ENCODE data around the gene LEUTX. TPM values are rescaled to one million over a fixed set of nuclear protein-coding genes. Genes with fewer than 3 reads are reported as not detected.

Gene LEUTX, protein sequence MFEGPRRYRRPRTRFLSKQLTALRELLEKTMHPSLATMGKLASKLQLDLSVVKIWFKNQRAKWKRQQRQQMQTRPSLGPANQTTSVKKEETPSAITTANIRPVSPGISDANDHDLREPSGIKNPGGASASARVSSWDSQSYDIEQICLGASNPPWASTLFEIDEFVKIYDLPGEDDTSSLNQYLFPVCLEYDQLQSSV
- total RNA-seq = not detected in 2 replicates

DNA sequence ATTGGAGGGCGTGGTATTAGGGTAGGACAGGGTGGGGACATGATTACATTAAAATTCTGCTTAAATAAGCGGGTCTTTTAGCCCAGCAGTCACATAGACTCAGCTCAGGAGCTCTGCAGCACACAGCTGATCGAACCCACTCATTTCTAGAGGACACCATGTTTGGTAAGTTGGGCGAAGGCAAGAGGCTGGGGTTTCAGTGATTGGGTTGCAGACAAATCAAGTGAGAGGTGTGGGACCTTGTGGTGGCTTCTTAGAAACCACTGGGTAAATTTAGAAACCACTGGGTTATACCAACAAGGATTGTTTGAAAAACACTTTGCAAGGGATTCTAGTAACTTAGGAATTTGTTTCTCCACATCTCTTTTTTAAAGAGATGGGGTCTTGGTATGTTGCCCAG lies at the start of gene LEUTX:
LEUTX (plus strand) TSS at position 92 of the 400 bp plus-strand sequence; CDS start at position 159, 67 bp downstream.

DNA sequence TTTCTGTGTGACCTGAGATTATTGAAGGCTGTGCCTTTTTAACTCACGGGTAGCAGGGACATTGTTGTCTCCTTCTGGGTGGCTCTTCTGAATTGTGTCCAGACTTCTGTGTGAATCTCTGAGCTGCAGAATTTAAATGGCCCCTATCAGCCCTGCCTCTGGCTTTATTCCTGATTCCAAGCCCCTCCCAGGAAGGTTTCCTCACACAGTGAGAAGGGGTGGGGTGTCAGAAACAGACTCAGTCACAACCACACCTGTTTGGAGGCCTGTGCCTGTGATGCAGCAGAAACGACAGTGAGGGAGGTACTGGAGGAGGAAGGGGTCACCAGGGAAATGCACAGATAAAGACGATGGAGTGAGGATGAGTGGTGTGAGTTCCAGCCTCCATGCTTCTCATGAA lies 40.8 kb upstream of the LEUTX start, which contains the start of gene CLC:
CLC (minus strand) TSS at position 139 of the 400 bp plus-strand sequence; CDS start at position 62, 77 bp downstream.

DNA sequence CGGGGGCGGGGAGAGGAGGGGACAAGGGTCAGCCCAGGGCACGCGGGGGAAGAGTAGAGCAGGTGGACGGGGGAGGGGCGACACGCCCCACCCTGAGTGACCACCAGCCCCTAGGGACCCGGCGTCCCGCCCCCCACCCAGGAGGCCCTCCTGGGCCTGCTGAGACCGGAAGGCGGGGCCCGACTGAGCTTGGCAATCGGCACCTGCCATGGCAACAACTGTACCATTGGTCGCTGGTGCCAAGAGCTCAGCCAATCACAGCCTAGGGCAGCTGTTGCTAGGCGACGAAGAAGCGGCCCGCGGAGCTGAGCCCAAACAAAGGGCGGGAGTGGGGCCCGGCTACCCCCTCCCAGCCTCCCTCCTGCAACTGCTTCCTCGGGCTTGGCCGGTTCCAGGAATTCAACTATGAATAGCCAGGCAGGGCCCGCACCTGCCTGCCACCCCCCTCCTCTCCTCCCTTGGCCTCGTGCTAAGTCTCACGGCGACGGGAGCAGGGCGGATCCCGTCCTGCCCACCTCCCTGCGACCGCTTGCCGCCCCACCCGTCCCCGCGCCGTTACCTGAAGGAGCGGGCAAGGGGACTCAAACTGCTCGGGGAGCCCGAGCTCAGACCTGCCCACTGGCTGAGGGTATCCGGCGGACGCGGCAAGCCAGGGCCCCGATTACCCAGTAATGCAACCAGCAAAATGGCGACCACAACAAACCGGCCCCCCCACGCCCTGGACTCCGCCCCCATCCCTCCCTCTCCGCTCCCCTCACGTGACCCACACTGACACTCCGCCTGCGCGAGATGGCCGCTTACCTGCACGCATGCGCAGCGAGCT lies 55.0 kb downstream of the LEUTX start, which contains the start of gene DYRK1B:
DYRK1B (minus strand) TSS at position 699 of the 823 bp plus-strand sequence. CDS start 2,295 bp downstream, outside the sequence.

Other genes with a start within 250 kb of the LEUTX start
- 4.3 and 7.2 TPM in 2 replicates for gene EID2B, start 246.0 kb upstream of the LEUTX start, total RNA-seq
- 7.8 and 13.8 TPM in 2 replicates for gene EID2, start 238.7 kb upstream of the LEUTX start, total RNA-seq
- gene LGALS13, start 176.3 kb upstream of the LEUTX start, total RNA-seq = not detected in 2 replicates
- not detected in 2 replicates for gene LGALS16, start 122.9 kb upstream of the LEUTX start, total RNA-seq
- gene LGALS14, start 74.4 kb upstream of the LEUTX start, total RNA-seq = not detected in 2 replicates
- not detected in 2 replicates for gene CLC, start 40.8 kb upstream of the LEUTX start, total RNA-seq
- gene DYRK1B, start 55.3 kb downstream of the LEUTX start, total RNA-seq = 14.5 and 15.3 TPM in 2 replicates
- 131 and 144 TPM in 2 replicates for gene FBL, start 67.5 kb downstream of the LEUTX start, total RNA-seq
- gene FCGBP, start 155.8 kb downstream of the LEUTX start, total RNA-seq = not detected in 2 replicates
- 154 and 171 TPM in 2 replicates for gene PSMC4, start 192.3 kb downstream of the LEUTX start, total RNA-seq
- 1.4 and 3.9 TPM in 2 replicates for gene ZNF546, start 218.2 kb downstream of the LEUTX start, total RNA-seq

Data from myometrial cell (primary cell).